ENCODE results near the gene MPHOSPH10.

The MPHOSPH10 gene

GRCh38 chr2:71125506-71126294 lies 4.7 kb upstream of the MPHOSPH10 start:
- TF ChIP-seq RAD21 (IDR thresholded peaks at IDR 0.05; ENCODE audit: low read depth) (no peak), MAX (IDR thresholded peaks at IDR 0.05) (no peak), EP300 (IDR thresholded peaks at IDR 0.05; ENCODE audit: borderline replicate concordance) (no peak), EGR1 (IDR thresholded peaks at IDR 0.05) (no peak), CREB1 (IDR thresholded peaks at IDR 0.05; ENCODE audit: low read depth) (no peak), YY1 (IDR thresholded peaks at IDR 0.05; ENCODE audit: low read depth) (no peak), TEAD4 (IDR thresholded peaks at IDR 0.05) (no peak), FOXM1 (IDR thresholded peaks at IDR 0.05; ENCODE audit: borderline replicate concordance, low read depth) (no peak), ZBTB7A (IDR thresholded peaks at IDR 0.05; ENCODE audit: low read depth) (no peak), NFIC (IDR thresholded peaks at IDR 0.05) (no peak), USF1 (IDR thresholded peaks at IDR 0.05) (no peak), TCF12 (IDR thresholded peaks at IDR 0.05; ENCODE audit: low read depth) (no peak), REST (IDR thresholded peaks at IDR 0.05; ENCODE audit: low read depth) (no peak), CEBPB (IDR thresholded peaks at IDR 0.05) (no peak), TAF1 (IDR thresholded peaks at IDR 0.05; ENCODE audit: low read depth) (no peak)

GRCh38 chr2:71126957-71127356 lies 3.5 kb upstream of the MPHOSPH10 start:
- no peak for TF ChIP-seq RAD21 (IDR thresholded peaks at IDR 0.05; ENCODE audit: low read depth)
- no peak for TF ChIP-seq USF1 (IDR thresholded peaks at IDR 0.05)
- no peak for TF ChIP-seq CREB1 (IDR thresholded peaks at IDR 0.05; ENCODE audit: low read depth)
- no peak for TF ChIP-seq CEBPB (IDR thresholded peaks at IDR 0.05)
- no peak for TF ChIP-seq TAF1 (IDR thresholded peaks at IDR 0.05; ENCODE audit: low read depth)
- TF ChIP-seq MAX (IDR thresholded peaks at IDR 0.05) = no peak
- TF ChIP-seq FOXM1 (IDR thresholded peaks at IDR 0.05; ENCODE audit: borderline replicate concordance, low read depth) = no peak
- no peak for TF ChIP-seq ZBTB7A (IDR thresholded peaks at IDR 0.05; ENCODE audit: low read depth)
- TF ChIP-seq REST (IDR thresholded peaks at IDR 0.05; ENCODE audit: low read depth) = no peak
- TF ChIP-seq YY1 (IDR thresholded peaks at IDR 0.05; ENCODE audit: low read depth) = no peak
- TF ChIP-seq EGR1 (IDR thresholded peaks at IDR 0.05) = no peak
- no peak for TF ChIP-seq NFIC (IDR thresholded peaks at IDR 0.05)
- no peak for TF ChIP-seq TCF12 (IDR thresholded peaks at IDR 0.05; ENCODE audit: low read depth)
- no peak for TF ChIP-seq EP300 (IDR thresholded peaks at IDR 0.05; ENCODE audit: borderline replicate concordance)

- TF ChIP-seq MAX (IDR thresholded peaks at IDR 0.05) (no peak; the same call in 1 of the 2 replicates), CEBPB (IDR thresholded peaks at IDR 0.05) (no peak), EP300 (IDR thresholded peaks at IDR 0.05; ENCODE audit: borderline replicate concordance) (no peak; the same call in 1 of the 2 replicates), TCF12 (IDR thresholded peaks at IDR 0.05; ENCODE audit: low read depth) (no peak), TAF1 (IDR thresholded peaks at IDR 0.05; ENCODE audit: low read depth) (no peak), RAD21 (IDR thresholded peaks at IDR 0.05; ENCODE audit: low read depth) (no peak), FOXM1 (IDR thresholded peaks at IDR 0.05; ENCODE audit: borderline replicate concordance, low read depth) (no peak; the same call in 1 of the 2 replicates), REST (IDR thresholded peaks at IDR 0.05; ENCODE audit: low read depth) (no peak), NFIC (IDR thresholded peaks at IDR 0.05) (no peak), YY1 (IDR thresholded peaks at IDR 0.05; ENCODE audit: low read depth) (no peak), ZBTB7A (IDR thresholded peaks at IDR 0.05; ENCODE audit: low read depth) (no peak), CREB1 (IDR thresholded peaks at IDR 0.05; ENCODE audit: low read depth) (no peak), EGR1 (IDR thresholded peaks at IDR 0.05) (no peak), USF1 (IDR thresholded peaks at IDR 0.05) (no peak), TEAD4 (IDR thresholded peaks at IDR 0.05) (no peak)
Observed at GRCh38 chr2:71129114-71129901, 1.1 kb upstream of the MPHOSPH10 start.

Data from Ishikawa (cell line).